A549 (cell line): Measurements from ENCODE around the gene RHBDD3.

Source experiments
- CEBPB ChIP-seq, 2 experiments: fragments of >200 bp in 1 of 2; sonication (Bioruptor Twin) in 1 of 2; formaldehyde crosslinking in 1 of 2; IDR thresholded peaks; 2 replicates each; pipeline ENCODE4 v1.6.1; 2012 to 2016
- FOSL2 ChIP-seq, 2 experiments: fragments of 450-650 bp in 1 of 2; fragments of >200 bp in 1 of 2; sonication (Bioruptor Twin) in 1 of 2; formaldehyde crosslinking; IDR thresholded peaks; 2 replicates each; pipeline versions ENCODE4 v1.5.0 to v1.6.1; 2016 to 2020; ENCODE audit warnings: mild to moderate bottlenecking in 1 of 2, moderate library complexity in 1 of 2
- POLR2A ChIP-seq: IDR thresholded peaks from 2 replicates; pipeline ENCODE4 v1.6.1; 2012; ENCODE audit warnings: mild to moderate bottlenecking, low read length
- RAD21 ChIP-seq, 2 experiments: fragments of >200 bp in 1 of 2; sonication (Bioruptor Twin) in 1 of 2; formaldehyde crosslinking in 1 of 2; IDR thresholded peaks in 1 of 2; conservative IDR thresholded peaks in 1 of 2; 2 replicates in 1 of 2; 3 replicates in 1 of 2; pipeline ENCODE4 v1.6.1; 2012 to 2018; ENCODE audit warnings: inconsistent platforms in 1 of 2
- TF ChIP-seq, protein P1 (sequence below): IDR thresholded peaks from 2 replicates; pipeline ENCODE4 v1.6.1; 2012
- TF ChIP-seq, protein P2 (sequence below): fragments of >200 bp; sonication (Bioruptor Twin); formaldehyde crosslinking; IDR thresholded peaks from 3 replicates; pipeline ENCODE4 v1.5.1; 2016

GRCh38 chr22:29275167-29275566, 7.4 kb upstream of the RHBDD3 start:
- TF ChIP-seq, protein P1, sequence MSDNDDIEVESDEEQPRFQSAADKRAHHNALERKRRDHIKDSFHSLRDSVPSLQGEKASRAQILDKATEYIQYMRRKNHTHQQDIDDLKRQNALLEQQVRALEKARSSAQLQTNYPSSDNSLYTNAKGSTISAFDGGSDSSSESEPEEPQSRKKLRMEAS: no peak
- TF ChIP-seq, protein P2, sequence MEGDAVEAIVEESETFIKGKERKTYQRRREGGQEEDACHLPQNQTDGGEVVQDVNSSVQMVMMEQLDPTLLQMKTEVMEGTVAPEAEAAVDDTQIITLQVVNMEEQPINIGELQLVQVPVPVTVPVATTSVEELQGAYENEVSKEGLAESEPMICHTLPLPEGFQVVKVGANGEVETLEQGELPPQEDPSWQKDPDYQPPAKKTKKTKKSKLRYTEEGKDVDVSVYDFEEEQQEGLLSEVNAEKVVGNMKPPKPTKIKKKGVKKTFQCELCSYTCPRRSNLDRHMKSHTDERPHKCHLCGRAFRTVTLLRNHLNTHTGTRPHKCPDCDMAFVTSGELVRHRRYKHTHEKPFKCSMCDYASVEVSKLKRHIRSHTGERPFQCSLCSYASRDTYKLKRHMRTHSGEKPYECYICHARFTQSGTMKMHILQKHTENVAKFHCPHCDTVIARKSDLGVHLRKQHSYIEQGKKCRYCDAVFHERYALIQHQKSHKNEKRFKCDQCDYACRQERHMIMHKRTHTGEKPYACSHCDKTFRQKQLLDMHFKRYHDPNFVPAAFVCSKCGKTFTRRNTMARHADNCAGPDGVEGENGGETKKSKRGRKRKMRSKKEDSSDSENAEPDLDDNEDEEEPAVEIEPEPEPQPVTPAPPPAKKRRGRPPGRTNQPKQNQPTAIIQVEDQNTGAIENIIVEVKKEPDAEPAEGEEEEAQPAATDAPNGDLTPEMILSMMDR: no peak
- TF ChIP-seq POLR2A (no peak), RAD21 (conservative IDR thresholded peaks at IDR 0.05 in 1 of 2, IDR thresholded peaks at IDR 0.05 in 1 of 2) (no peak), FOSL2 (IDR thresholded peaks at IDR 0.05) (no peak), FOSL2 (CRISPR knock-in tag; IDR thresholded peaks at IDR 0.05) (no peak), CEBPB (IDR thresholded peaks at IDR 0.05) (no peak)
